ENCODE data around the gene GMPR. TPM values are rescaled to one million over a fixed set of nuclear protein-coding genes. Genes with fewer than 3 reads are reported as not detected.
"Not testable (repeated sequence)": the region's sequence is repeated elsewhere in the genome, so short reads cannot be mapped to it uniquely, and the experiment has no call there.

GMPR gene
- polyA plus RNA-seq, 10 donors, result 40.5 to 54.2 (median 46.6) TPM

DNA sequence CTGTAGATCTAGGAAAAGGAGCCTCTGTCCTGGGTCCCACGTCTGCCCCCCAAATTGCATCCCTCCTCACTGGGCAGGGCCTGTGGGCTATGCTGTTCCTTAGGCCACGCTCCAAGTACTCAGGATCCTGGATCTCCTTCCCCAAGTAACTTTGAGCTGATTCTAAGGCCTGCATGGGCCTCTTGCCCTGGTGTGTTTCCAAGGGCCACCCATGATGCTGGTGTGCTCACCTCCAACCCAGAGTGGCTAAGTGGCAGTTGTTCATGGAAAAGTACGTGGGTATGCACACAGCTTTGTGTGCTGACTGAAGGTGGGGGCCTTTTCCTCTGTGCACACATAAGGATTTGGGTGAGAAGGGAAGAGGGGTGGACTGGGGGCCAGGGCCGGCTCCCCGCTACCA, 5.3 kb downstream of the GMPR start:
- DNase-seq, result no peak

DNA sequence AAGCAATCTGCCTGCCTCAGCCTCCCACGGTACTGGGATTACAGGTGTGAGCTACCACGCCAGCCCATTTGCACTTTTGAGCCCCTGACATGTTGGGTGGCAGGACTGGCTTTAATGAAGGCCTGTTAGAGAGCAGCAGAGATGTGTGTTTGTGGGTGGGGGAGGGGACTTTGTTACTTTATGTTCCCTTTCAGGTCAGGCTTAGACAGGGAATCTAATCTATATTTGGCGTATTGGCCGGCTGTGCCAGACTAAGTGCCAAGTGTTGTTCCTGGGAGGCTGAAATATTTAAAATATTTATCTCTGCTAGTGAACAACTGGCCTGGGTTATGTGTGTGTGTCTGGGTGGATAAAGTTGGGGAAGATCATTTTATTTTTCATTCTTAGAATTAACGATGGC, 6.1 kb downstream of the GMPR start:
- peak in 1 of 3 donors; percentile 32 for DNase-seq

DNA sequence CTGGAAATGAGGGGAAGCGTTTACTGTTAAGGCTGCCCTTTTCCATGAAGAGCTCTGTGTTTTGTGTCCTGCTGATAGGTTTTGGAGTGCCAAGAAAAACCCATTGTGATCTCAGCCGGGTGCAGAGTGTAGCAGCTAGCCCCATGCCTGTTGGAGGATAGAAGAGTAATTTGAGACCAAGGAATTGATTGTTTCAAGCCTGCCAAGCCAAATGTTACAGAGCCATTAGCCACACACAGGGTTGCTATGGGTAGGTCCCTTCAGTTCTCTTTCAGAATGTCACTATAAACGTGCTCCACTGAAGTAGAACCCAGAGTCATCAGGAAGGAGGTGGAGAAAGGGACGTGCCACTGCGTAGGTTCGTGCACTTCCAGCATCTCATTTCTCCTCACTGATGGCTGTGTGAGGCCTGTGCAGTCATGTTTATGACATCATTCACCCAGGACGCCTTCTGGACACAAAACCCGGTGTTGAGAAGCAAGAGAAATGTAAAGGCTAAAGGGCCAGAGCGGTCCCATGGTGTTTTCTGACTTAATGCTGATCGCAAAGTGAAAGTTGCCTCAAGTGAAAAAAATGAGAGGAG, 6.6 kb downstream of the GMPR start:
- peak in 2 of 3 donors; percentile 45 to 56 for DNase-seq

DNA sequence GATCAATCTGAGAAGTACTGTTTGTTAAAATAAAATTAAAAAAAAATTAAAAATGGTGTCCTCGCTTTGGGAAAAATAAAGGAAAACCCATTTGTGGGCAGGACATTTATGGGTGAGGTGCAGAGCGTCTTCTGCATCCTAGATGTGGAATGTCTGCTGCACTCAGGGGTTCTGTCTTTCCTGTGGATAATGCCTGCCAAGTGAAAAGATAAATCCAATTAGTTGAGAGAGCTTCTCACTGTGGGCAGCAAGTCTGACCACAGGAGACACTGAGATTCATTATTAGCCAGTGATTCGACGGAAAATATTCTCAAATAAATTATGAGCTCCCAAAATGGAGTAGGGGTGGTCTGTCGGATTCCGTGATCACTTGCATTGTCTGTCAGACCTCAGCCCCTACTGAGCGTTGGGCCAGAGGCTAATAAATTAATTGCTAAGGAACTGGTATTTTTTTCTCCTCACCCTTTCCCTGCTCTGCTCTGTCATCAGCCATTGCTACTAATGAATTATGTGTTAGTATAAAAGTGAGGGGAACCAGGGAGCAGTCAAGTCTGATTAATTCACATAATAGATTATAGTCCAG, 10.0 kb downstream of the GMPR start:
- no peak for DNase-seq

DNA sequence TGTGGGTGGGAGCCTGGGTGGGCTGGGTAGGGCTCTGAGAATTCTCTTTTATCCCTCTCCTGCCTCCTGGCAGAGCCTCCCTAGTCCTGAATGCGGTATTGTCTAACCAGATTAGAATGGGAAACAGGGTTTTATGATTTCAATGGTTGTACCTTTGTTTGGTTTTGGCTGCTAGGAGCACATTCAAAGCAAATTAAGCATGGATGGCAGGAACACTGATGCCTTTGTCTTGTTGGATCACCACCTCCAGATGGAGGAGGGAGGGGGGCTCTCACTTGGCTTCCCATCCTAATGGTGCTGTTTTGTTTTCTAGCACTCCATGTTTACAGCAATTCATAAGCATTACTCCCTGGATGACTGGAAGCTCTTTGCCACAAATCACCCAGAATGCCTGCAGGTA, 11.6 kb downstream of the GMPR start:
- DNase-seq, result no peak

DNA sequence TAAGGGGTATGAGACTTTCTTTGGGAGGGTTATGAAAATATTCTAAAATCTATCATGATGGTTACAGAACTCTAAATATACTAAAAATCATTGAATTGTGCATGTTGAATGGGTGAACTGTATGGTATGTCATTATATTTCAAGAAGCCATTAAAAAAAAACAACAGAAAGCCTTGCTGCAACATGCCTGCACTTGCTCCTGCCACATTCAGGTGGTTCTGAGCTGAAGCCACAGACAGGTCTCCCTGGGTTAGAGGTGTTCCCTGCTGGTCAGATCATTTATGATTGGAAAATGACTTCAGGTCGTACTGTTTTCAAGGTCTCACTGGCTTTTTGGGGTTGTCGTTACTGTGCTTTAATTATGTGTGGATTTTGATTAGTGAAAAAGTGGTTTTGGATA, 13.3 kb downstream of the GMPR start:
- DNase-seq, result no peak

DNA sequence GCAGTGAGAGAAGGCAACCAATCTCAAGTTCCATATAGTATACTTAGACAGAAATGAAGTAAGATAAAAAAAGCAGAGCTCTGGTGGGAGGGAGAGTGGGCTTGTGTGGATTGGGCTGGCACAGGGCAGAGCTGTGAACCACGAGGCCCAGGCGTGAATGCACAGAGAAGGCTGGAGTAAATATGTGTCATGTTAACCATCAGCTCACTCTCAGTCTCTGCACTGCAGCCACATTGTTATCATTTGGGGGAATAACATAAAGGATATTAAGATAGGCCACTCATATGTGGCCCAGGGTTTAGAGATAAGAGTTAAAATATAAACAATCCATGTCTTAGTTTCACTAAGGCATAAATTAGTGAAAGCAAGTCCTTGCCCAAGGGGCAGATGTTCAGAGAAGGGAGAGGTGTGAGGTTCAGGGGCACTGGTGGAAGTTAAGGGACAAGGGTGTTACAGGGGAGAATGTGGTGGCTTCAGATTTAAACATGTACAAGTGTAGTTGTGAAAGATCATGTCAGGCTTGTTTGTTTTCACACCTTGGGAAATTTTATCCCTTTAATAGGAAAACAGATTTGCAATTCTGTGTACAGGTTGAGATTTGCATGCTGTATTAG, 14.4 kb downstream of the GMPR start:
- DNase-seq, result no peak

DNA sequence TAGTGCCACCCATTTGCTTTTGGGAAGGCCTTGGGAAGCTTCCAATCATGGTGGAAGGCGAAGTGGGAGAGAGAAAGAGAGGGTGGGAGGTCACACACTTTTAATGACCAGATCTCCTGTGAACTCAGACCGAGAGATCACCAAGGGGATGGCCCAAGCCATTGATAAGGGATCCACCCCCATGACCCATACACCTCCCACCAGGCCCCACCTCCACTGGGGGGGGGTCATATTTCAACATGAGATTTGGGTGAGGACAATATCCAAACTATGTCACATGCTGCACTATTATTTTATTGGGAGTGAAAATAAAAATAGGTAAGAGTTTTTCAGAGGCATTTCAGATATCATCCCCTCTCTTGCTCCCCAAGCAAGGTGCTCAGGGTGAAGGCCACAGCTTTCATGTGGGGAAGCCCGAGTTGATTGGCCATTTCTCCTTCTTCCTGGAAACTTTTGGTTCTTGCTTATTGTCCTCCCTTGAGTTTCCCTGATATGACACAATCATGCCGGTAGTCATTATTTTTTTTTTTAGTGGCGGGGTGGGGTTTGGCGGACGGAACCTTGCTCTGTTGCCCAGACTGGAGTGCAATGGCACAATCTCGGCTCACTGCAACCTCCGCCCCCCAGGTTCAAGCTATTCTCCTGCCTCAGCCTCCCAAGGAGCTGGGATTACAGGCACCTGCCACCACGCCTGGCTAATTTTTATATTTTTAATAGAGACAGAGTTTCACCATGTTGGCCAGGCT, 15.2 kb downstream of the GMPR start:
- DNase-seq, result no peak

DNA sequence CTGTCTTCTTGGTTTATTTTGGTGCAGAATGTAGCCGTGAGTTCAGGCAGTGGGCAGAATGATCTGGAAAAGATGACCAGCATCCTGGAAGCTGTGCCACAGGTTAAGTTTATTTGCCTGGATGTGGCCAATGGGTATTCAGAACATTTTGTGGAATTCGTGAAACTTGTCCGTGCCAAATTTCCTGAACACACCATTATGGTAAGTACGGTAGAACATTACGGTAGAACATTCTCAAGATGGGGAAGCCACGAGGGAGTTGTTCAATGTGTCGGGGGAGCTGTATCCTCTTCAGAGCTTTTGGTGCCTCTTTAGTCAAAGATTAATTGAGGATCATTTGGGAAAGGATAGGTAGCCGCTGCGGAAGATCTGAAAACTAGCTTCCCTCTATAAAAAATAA, 16.1 kb downstream of the GMPR start:
- no peak for DNase-seq

DNA sequence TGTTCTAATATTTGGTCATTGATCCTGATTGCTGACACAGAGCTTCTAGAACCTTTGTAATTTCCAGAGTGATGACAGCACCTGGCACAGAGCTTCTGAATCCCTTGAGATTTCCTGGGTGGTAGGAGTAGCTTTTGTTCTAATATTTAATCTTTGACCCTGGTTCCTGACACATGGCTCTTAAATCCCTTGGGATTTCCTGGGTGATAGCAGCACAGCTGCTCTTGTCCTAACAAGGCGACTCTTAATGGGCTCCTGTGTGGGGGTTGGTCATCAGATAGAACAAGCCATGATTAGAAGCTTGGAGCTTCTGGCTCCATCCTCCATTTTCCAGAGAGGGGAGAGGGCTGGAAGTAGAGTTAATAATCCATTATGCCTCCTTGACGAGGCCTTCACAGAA, 18.4 kb downstream of the GMPR start:
- no peak for DNase-seq

DNA sequence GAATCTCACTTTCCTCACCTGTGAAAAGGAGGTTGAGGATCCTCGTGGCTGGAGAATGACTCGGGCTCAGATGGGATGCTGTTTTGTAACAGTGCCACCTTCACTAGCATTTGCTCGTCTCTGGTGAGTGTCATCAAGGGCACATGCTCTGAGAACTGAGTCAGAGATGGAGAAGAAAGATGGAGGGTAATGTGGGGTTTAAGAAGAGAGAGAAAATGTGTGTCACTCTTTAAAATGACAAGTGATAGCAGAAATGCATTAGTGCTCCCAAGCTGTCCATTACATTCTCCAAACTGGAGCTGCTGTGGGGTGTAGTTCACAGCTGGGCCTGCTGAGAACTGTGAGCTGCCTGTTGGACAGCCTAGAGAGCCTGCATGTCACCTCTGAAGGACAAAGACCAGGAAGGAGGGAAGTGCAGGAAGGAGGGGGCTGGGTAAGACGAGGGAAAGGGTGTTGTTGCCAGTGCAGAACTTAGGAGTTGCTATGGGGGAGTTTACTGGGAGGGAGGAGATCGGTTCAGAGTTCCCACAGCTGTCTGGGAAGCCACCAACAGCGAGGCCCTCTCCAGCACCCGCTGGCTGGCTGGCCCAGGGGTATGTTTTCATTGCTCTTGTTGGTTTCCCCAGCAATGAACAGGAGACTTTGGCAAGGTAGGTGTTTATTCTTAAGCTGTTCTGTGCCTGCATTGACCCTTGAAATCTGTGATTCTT, 19.8 kb downstream of the GMPR start:
- DNase-seq, result no peak

DNA sequence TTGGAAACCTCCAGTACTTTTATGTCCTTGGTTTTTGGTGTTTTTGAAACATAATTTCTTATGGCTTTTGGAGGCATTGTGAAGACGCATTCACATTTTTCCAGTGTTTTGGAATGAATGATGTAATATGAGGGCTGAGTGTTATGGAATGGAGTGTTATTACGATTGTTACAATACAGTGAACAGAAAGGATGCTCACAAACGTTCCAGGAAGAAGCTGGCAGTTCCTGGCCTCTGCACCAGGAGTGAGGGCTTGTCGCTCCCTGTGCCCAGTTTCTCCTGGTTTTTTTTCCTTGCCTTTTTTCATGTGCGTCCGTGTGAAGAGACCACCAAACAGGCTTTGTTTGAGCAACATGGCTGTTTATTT, 20.3 kb downstream of the GMPR start:
- DNase-seq, result no peak

DNA sequence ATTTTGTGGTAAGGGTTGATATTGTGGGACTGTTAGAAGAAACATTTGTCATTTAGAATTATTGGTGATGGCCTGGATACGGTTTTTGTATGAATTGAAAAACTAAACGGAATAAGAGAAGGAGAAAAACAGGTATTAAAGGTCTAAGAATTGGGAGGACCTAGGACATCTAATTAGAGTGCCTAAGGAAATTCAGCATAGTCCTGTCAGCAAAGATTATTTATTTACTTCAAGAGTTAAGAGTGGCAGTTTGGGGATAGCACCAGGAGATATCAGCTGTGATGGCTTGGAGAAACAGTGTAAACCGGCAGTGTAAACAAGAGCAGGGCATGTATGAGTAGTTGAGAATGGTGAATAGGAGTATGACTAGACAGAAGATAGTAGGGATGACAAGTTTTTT, 21.2 kb downstream of the GMPR start:
- DNase-seq, result not testable (repeated sequence)

DNA sequence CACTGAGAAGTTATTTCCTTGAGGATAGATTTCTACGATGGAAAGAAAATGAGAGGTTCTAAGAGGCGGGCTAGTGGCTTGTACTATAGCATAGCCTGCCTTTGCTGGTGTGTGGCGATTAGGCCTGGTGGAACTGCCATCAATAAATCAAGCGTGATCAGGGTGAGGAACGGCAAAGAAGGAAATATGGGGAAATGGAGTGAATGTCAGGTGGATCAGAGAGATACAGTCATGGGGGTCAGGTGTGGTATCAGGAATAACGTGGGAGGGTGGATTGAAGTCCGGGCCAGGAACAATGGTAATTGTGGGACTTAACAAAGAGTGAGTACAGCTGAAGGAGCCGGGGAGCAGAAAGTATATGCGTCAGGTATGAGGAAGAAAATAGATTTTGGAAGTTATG, 22.2 kb downstream of the GMPR start:
- DNase-seq, result not testable (repeated sequence)

DNA sequence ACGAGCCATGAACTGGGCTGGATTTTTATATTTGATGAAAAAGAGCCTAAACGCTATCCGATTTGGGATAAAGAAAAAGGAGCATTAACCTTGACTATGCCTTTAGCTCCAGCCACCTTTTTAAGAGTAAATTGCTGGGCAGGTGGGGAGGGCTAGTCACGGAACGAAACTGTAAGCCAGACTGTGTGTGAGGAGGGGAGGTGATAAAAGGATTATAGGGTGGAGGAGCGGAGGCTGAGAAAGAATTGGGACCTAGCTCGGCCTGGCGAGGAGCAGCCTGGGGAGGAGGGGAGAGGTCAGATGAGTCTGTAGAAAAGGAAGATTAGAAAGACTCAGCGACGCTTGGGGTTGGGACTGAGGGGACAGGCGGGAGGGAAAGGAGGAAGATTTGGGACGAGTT, 24.4 kb downstream of the GMPR start:
- not testable (repeated sequence) for DNase-seq

DNA sequence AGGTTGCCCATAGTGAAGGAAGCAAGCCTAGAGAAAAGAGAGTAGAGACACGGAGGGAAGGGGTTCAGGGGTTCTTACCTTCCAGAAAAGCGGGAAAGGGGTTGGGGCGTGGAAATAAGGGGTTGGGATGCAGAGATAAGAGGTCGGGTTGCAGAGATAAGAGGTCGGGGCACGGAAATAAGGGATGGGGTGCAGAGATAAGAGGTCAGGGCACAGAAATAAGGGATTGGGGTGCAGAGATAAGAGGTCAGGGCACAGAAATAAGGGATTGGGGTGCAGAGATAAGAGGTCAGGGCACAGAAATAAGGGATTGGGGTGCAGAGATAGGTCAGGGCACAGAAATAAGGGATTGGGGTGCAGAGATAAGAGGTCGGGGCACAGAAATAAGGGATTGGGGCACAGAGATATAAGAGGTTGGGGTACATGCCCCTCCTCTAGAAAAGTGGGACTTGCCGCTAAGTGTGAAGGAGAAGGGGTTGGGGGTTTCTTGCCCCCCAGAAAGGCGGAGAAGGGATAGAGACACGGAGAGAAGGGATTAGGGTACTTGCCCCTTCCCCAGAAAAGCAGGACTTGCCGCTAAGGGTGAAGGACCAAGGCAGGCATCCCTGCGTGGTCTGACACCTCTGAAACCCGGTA, 25.2 kb downstream of the GMPR start:
- DNase-seq, result not testable (repeated sequence)

DNA sequence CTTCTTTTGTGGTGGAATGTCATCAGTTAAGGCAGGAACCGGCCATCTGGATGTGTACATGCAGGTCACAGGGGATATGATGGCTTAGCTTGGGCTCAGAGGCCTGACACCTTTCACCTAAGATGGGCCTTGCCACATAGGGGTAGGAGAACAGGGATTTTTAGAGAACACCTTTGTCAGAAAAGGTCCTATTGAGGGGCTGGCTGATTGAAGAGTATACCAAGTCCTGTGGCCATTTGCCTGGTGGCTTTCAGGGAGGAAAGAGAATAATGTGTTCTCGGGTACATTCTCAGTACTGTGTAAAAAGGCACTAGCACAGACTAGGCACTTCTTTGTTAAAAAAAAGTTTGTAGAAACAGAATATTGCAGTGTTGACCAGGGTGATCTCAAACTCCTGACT, 26.4 kb downstream of the GMPR start:
- DNase-seq, result no peak

DNA sequence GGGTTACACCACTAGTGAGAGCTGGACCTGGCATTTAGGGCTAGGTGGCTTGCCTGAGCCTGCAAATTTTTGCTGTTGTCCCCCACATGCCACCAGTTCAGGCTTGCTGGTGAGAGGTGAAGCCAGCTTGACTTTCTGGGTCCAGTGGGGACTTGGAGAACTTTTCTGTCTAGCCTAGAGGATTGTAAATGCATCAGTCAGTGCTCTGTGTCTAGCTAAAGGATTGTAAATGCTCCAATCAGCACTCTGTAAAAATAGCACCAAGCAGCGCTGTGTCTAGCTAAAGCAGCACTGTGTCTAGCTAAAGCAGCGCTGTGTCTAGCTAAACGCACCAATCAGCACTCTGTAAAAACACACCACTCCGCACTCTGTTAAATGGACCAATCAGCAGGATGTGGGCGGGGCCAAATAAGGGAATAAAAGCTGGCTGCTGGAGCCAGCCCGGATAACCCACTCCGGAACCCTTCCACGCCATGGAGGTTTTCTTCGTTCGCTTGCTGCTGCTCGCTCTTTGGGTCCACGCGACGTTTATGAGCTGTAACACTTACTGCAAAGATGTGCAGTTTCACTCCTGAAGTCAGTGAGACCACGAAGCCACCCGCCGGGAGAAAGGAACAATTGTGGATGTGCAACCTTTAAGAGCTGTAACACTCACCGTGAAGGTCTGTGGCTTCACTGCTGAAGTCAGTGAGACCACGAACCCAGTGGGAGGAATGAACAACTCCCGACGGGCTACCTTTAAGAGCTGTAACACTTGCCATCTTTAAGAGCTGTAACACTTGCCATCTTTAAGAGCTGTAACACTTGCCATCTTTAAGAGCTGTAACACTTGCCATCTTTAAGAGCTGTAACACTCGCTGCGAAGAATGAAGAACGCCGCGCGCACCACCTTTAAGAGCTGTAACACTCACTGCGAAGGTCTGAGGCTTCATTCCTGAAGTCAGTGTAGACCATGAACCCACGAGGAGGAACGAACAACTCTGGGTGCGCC, 27.3 kb downstream of the GMPR start:
- no peak for DNase-seq

DNA sequence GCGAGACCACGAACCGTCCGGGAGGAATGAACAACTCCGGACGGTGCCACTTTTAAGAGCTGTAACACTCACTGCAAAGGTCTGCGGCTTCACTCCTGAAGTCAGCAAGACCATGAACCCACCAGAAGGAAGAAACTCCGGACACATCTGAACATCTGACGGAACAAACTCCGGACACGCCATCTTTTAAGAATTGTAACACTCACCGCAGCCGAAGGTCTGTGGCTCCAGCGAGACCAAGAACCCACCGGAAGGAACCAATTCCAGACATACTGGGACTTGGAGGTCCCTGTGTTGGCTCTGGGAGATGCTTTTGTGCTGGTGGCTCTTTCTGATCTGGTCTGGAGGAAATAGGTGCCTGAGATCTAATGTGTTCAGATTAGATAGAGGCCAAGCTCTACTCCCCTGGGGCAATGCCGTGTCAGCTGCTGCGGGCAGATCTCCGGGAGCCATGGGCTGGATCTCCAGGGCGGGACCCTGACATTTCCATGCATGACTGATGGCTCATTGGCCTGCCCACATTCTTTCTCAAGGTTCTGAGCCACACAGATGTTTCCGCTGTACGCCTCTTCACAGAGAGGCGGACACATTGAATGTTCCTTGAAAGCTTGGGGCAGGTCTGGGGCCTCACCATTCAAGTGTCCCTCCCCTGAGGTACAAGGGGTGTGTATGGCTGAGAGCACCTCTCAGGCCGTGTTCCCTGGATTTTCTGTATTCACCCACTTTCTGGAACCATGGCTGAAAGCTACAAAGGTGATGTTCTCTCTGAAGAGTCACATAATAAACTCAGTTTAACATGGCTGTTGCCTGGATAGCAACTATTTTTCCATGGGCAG, 29.3 kb downstream of the GMPR start:
- no peak for DNase-seq
